GM21447 (cell line): ENCODE measurements around the gene ATG7.
"Not testable (repeated sequence)": the region's sequence is repeated elsewhere in the genome, so short reads cannot be mapped to it uniquely, and the experiment has no call there.

Experiments used
- ATAC-seq: cut with Tn5 transposase; IDR thresholded peaks from one replicate; pipeline ENCODE4 v1.9.1; 2021; ENCODE audit not compliant: unreplicated experiment

The ATG7 gene

DNA sequence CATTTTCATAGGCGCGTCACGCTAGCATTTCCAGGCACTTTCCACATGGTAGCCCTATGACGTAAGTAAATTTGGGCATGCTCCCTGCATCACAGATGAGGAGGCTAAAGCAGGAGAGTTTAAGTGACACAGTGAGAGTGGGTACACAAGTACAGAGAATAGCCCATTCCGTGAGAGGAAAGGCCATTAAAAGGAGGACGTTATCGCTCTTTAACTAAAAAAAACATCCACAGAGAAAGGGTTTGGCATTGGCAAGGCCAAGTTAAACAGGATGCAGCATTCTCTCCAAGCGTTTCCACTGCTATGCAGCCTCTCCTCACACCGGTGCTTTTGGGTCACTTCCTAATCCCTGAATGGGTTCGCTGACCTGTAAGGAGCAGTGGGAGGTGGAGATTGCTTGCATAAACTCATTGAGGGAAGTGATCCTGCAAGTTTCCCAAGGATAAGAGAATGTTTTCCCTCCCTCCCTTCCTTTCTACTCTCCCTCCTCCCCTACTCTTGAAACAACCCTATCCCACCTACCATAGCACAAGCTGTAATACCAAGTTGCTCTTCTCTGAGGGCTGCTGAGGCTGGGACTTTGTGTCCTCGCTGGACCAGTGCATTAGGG lies 223.9 kb downstream of the ATG7 start:
- no peak for ATAC-seq

DNA sequence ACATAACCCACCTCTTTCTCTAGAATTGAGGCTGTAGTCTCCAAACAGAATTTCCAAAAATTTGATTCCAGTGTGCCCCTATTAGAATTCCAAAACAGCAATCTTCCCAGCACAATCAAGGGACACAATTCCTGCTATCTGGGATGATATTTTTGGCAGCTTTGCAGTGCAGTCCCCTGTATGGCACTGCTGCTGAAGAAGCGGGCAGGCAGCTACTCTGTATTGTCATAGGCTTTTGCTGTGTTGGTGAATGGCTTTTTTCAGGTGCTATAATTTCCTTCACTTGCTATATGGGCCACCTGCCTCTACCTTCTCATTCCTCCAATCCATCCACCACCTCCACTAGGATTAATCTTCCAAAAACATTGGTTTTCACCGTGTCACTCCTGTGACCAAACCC lies 226.0 kb downstream of the ATG7 start:
- no peak for ATAC-seq

DNA sequence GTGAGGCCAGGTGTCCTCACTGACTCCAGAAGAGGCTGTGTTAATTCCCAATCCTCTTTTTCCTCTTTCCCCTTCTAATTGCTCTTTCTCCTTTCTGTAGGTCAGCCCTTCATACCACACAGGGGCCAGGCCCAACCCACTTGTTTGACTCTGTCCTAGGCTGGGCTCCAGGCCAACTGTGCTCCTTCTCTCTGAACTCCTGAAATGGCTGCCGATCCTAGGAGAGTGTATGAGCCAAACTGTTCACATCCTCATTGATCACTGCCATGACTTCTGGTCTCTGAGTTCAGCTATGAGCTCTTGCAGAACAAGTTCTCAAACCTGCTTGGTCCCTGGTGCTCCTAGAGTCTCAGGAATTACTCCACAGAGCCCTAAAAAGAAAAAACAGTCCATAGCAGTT lies 226.4 kb downstream of the ATG7 start:
- no peak for ATAC-seq

- ATAC-seq = no peak
Observed at GRCh38 chr3:11499144-11499543, 226.9 kb downstream of the ATG7 start.

DNA sequence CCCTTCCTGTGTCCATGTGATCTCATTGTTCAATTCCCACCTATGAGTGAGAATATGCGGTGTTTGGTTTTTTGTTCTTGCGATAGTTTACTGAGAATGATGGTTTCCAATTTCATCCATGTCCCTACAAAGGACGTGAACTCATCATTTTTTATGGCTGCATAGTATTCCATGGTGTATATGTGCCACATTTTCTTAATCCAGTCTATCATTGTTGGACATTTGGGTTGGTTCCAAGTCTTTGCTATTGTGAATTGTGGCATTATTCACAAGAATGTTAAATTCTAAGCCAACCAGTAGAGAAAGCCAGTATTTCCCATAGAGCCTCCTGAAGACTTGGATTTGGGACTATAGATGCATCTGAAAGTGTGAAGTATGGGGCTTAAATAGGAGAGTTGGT lies 230.2 kb downstream of the ATG7 start:
- not testable (repeated sequence) for ATAC-seq

DNA sequence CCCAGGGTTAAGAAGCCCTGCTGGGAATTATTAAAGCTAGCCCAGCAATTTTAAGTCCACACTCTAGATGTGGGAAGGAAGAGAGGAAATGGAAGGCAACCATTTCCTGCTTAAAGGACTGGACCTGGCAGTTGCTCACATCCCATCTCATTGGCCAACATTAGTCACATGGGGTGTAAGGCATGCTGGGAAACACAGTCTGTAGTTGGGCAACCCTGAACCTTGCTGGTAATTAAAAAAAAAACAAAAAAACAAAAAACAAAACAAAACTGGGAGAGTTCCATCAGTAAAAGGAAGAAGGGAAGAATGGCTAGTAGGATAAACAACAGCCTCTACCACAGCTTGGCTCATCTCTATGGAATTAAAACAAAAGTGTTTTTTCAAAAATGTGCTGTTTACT lies 235.5 kb downstream of the ATG7 start:
- ATAC-seq = no peak

- no peak for ATAC-seq
Observed at GRCh38 chr3:11508346-11509172, 236.4 kb downstream of the ATG7 start.

- ATAC-seq = no peak
Observed at GRCh38 chr3:11509173-11510000, 237.2 kb downstream of the ATG7 start.

DNA sequence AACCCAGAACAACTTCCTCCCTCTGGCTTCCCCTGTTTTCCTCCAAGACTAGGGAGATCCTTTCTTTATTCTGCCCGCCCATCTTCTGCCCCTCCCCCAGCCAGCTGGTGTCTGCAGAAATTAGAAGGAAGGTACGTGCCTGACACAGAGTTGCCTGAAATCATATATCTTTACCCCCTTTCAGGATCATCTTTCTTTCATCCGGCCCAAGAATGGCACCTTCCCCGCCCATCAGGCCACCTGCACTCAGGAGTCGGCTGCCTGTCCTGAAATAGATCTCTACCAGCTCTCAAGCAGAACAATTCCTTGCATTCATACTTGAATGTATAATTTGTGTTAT lies 237.8 kb downstream of the ATG7 start:
- ATAC-seq = no peak

DNA sequence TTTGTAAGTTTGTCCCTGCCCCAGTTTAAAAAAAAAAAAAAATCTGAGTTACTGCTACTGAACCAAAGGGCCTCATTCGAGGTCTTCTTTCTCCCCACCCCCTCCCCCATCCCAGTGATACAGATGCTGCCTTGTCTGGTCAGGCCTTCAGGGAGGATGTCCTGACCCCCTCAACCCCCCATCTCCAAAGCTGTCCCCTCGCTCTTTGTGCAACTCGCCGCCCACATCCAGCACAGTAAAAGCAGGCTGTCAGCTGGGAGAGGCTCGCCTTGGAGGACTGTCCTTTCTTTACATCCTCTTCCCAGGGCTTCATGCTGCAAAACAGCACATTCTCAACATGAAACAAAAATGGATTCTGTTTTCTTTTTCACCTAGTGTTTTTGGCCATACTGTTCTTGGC lies 238.2 kb downstream of the ATG7 start:
- ATAC-seq = no peak

- not testable (repeated sequence) for ATAC-seq
Observed at GRCh38 chr3:11511606-11512005, 239.4 kb downstream of the ATG7 start.

DNA sequence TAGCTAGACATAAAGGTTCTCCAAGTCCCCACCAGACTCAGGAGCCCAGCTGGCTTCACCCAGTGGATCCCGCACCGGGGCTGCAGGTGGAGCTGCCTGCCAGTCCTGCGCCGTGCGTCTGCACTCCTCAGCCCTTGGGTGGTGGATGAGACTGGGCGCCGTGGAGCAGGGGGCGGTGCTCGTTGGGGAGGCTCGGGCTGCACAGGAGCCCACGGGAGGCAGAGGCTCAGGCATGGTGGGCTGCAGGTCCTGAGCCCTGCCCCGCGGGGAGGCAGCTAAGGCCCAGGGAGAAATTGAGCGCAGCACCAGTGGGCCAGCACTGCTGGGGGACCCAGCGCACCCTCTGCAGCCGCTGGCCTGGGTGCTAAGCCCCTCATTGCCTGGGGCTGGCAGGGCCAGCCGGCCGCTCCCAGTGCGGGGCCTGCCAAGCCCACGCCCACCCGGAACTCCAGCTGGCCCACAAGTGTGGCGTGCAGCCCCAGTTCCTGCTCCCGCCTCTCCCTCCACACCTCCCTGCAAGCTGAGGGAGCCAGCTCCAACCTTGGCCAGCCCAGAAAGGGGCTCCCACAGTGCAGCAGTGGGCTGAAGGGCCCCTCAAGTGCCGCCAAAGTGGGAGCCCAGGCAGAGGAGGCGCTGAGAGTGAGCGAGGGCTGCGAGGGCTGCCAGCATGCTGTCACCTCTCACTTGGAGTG lies 241.1 kb downstream of the ATG7 start:
- not testable (repeated sequence) for ATAC-seq

- ATAC-seq = no peak
Observed at GRCh38 chr3:11513817-11514135, 241.6 kb downstream of the ATG7 start.

DNA sequence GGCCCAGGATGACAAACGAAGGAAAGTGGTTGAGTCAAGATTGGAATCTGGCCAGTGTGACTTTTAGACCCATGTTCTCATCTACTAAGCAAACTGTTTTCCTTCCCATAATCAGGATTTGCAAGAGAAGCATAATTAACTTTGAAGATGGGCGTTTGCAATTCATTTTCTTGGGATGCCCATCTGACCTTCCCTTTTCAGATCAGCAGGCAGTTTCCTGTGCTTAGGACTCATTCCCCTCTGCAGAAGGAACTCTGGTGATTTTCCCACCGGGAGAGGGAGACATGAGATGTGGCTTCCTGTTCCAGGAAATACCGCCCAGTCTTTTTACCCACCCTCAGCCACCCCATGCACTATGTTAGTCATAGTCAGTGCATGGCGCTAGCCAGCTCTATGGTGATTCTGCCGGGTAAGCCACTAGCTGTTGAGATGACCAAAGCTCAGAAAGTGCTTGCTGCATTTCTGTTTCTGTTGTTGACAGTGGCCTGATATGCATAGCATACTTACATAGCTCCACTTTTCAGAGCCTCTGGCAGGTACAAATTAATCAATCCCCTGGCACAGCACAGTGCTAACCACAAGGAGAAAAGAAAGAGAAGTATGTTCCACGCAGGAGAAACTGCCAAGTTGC lies 242.1 kb downstream of the ATG7 start:
- ATAC-seq = no peak

DNA sequence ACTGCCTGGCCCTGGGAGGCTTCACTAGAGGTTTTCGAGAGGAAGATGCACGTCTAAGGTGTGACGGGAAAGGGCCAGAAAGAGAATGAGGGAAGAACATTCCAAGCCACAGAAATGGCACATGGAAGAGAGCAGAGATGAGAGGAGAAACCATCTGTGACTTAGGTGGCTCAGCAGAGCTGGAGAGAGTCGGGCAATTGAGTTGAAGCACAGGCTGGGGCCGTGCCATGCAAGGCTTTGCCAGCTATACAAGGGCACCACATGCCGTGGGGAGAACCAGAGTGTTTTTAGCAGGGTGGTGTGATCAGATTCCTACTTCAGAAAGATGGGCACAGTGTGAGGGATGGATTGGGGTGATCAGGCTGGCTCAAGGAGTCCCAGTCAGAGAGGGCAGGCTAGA lies 245.4 kb downstream of the ATG7 start:
- ATAC-seq = no peak

GRCh38 chr3:11521167-11521566 lies 249.0 kb downstream of the ATG7 start:
- ATAC-seq = no peak

DNA sequence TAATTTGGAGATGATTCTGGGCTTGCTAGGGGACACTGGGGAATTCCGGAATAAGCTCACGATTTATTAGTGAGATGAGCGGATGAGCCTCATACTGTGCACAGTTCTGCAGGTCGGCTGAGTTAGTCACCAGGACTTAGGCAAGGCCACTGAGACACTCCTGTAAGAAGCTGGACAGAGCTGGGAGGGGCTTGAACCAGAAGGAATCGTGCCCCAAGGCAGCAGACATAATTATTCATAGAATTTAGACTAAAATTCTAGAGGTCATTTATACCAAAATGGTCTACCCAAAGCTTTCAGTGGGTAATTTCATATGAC lies 250.2 kb downstream of the ATG7 start:
- ATAC-seq = no peak

DNA sequence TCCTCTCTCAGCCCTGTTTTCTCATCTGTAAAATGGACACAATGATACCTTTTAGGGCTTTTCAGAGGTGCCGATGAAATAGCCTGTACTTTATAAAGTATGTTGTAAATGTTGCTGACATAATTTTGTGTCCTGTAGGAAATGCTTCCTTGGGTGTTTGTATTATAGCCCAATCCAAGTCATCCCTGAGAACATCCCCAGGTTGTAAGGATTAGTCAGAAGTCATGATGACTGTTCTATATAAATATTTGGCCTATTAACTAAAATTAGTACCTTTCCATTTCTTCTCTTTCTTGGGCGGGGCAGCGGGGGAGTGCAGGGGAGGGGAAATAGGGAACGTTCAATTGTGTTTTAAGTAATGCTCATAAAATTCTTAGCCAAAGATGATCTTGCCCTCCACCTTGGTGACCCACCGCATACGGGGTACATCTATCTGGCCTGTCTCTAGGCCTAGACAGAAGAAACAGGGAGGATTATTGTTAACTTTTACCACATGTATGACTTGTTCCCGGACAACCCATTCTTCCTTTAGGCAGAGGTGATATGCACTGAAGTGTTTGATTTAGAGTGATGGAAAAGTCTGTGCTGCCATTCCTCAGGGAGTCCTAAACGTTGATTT lies 250.9 kb downstream of the ATG7 start:
- ATAC-seq = no peak

GRCh38 chr3:11523572-11524101 lies 251.4 kb downstream of the ATG7 start:
- ATAC-seq = no peak

GRCh38 chr3:11526121-11526520 lies 253.9 kb downstream of the ATG7 start:
- not testable (repeated sequence) for ATAC-seq

DNA sequence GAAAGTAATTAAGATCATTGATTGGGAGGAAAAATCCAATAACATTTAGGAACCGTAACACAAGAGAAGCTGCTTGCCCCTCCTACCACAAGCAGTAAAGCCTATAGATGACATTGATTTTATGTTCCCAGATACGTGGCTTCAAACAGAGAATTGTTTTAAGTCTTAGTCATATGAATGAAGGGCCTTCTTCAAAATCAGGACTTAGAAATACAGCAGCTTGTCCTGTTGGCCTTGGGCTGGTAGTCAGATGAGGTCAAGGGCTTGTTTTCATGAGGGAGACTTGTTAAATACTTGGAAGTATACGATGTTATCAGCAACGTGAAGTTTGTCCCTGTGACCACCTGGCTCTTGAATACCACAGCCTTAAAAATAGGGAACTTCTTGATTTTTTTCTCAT lies 257.1 kb downstream of the ATG7 start:
- no peak for ATAC-seq
